SW480 (cell line): Measurements from ENCODE around the gene FKBP6.
"Not testable (repeated sequence)": the region's sequence is repeated elsewhere in the genome, so short reads cannot be mapped to it uniquely, and the experiment has no call there.

ENCODE experiments used
- DNase-seq: peaks from one replicate; pipeline ENCODE4 v3.0.0-alpha.2; 2016; ENCODE audit warnings: low spot score

Gene FKBP6

DNA sequence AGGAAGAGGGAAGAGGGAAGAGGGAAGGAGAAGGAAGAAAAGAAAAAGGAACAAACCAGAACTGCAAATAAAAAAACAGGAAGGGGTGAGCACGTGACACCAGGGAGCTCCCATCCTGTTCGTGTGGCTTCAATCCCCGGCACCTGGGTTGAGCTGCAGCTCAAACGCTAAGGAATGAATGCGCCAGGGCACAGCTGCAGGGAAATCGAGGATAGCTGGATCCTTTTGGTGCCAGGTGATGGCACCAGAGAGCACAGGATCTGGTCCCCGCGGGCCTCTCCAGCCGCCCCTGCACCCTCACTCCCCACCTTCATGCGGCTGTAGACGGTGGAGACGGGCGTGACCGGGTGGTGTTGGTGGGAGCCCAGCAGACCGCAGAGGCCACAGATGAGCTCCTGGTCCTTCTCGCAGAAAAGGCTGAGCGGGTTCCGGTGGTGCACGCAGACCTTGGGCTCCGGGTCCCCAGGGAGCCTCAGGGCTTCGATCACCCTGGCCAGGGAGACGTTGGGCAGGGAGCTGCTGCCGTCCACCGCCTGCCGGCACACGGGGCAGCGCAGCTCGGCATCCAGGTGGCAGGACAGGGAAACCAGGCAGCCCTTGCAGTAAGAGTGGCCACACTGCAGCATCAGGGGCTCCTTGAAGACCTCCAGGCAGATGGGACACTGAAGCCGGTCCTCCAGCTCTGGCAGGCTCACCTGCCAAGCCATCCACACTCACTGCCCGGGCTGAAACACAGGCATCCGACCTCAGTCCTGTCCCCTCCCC, 3.7 kb upstream of the FKBP6 start:
- DNase-seq = peak; percentile 83

DNA sequence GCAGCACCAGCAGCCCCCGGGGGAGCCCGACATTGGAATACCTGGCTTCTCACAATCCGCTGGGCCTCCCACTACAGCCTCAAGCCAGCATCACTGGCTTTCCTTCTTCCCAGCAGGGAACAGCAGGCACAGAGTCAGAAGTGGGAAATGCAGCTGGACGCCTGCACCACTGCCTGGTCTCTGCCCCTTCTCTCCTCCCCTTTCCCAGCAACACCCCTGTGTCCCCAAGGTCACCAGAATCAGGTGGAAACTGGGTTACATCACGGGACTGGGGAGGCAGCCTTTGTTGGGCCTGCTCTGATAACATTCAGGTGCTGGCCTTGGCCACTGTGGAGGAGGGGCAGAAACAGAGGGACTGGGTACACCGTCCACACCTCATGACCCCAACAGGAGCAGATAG, 2.5 kb upstream of the FKBP6 start:
- DNase-seq = not testable (repeated sequence)

DNA sequence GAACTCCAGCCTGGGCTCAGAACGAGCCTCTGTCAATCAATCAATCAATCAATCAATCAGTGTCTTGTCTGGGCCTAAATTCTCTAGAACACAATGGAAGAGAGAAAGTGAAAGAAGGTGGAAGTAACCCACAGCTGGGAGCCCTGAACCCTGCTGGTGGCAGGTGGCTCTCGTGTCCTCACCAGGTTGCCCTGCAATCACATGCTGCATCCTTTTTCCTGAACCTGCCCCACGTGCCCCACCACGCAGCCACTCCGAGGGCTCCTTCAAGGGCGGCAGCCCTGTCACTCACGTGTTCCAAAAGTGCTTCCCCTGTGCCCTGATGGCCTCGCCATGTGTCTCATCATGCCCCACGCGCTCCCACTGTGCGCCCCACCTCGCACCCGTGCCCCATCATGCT, 512 bp upstream of the FKBP6 start:
- DNase-seq = not testable (repeated sequence)

DNA sequence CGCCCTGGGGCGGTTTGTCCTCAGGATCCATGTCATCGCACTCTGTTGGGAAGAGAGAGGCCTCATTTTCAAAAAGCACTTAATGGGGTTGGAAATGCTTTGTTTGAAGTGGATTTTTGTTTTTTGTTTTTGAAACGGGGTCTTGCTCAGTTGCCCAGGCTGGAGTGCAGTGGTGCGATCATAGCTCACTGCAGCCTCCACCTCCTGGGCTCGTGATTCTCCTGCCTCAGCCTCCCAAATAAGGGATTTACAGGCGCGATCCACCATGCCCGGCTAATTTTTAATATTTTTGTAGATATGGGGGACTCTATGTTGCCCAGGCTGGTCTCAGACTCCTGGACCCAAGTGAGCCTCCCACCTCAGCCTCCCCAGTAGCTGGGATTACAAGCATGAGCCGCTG, 735 bp downstream of the FKBP6 start:
- no peak for DNase-seq

DNA sequence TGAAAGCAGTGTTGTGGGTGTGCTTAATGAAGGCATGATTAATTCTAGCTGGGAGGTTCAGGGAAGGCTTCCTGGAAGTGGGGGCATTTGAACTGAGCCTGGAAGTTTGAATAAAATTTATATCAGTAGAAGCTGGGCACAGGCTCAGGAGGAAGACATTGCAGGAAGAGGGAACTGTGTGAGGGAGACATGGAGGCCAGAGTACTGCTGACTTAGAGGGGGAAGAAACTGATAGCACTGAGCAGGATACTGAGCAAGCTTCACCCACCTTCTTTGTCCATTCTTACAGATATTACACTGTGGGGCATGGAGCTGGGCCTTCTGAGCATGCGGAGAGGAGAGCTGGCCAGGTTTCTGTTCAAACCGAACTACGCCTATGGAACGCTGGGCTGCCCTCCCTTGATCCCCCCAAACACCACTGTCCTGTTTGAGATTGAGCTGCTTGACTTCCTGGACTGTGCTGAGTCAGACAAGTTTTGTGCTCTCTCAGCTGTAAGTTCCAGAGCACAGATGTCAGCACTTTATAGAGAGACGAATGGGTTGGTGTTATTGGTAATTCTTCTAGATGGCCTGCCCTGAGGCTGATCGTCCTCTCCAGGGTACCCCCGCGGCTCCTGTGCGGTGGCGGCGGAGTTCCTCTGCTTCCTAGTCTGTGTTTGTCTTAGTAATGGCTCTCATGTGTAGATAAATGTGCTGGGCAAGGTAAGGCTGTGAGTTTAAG, 2.1 kb downstream of the FKBP6 start:
- no peak for DNase-seq

DNA sequence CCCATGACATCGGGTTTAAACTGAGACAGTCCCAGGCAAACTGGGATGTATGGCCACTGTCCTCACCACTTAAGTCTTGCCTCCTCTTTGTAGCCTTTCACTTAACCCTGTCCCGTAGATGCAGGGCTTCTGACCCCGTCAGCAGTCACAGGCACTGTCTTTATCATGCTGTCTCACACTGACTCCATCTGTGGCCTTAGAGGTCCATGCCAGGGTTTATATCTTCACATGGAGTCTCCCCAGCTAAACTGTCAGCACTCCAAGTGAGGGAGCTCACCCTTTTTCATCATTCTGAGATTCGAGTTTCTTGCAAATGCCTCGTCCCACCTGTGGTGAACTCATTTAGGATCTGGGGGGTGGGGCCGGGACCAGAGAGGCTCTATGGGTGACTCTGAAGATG, 2.8 kb downstream of the FKBP6 start:
- no peak for DNase-seq

DNA sequence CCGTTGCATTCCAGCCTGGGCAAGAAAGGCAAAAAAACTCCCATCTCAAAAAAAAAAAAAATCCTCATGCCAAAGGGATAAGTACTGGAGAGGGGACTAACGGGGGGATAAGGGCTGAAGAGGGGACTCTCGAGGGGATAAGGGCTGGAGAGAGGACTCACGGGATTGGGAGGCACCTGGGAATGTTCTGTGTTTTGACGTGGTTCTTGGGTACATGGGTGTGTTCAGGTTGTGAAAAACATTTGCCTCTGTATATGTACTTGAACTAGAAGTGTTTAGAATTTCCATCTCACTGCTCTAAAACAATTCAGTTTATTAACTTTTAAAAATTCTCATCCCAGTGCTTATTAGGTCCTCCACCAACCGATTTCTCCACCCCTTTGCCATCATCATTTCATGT, 4.5 kb downstream of the FKBP6 start:
- no peak for DNase-seq

DNA sequence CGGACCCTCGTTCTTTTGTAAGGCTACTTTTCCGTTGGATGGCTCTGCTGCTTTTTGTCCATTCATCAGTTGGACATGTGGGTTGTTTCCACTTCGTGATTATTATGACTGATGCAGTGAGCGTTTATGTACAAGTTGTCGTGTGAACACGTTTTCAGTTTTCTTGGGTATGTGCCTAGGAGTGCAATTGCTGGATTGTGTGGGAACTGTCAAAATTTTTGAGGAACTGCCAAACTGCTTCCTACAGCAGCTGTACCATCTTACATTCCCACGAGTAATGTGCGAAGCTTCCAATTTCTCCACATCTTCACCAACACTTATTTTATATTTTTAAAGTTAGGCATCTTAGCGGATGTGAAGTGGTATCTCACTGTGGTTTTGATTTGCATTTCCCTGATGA, 10.4 kb downstream of the FKBP6 start:
- DNase-seq = no peak

DNA sequence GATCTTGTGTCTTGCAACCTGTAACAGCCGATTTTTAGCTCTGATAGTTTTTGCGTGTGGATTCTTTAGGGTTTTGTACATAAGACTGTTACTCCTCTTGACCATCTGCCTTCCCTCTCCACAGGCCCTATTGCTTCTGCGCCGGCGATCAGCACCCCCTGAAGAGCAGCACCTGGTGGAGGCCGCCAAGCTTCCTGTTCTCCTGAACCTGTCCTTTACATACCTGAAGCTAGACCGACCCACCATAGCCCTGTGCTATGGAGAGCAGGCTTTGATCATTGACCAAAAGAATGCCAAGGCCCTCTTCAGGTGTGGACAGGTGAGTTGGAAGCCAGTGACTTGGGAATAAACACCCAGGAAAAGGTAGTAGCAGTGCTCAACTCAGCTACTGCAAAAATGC, 12.6 kb downstream of the FKBP6 start:
- no peak for DNase-seq

DNA sequence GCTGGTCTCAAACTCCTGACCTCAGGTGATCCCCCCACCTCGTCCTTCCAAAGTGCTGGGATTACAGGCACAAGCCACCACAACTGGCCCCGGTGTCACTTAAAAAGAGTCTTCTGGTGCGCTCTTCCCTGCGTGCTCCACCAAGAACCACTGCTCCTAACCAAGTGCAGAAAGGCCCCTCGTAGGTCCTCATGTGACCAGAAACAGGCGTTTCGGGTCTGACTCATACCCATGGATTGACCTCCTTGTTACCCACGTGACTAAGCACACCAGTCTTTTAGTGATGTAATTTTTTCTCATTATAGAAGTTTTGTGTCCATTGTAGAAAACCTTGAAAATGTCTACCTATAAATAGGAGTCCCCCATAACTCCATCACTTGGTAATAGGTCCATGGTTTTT, 13.9 kb downstream of the FKBP6 start:
- peak; percentile 64 for DNase-seq

DNA sequence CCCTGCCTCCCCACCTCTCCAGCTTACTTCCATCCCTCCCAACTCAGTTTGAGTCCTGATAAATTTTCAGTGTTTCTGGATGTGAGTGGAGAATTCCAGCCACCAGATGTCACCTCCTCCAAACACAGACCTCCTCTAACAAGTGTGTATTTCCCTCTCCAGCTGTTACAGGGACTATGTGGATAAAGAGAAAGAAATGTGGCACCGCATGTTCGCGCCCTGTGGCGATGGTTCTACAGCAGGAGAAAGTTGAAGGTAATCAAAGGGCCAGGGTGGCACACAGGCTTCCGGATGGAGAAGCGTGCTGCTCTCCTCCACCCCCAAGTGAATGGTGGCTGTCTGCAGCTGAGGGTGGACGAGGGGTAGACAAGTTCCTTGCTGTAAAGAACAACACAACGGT, 14.7 kb downstream of the FKBP6 start:
- peak; percentile 79 for DNase-seq

DNA sequence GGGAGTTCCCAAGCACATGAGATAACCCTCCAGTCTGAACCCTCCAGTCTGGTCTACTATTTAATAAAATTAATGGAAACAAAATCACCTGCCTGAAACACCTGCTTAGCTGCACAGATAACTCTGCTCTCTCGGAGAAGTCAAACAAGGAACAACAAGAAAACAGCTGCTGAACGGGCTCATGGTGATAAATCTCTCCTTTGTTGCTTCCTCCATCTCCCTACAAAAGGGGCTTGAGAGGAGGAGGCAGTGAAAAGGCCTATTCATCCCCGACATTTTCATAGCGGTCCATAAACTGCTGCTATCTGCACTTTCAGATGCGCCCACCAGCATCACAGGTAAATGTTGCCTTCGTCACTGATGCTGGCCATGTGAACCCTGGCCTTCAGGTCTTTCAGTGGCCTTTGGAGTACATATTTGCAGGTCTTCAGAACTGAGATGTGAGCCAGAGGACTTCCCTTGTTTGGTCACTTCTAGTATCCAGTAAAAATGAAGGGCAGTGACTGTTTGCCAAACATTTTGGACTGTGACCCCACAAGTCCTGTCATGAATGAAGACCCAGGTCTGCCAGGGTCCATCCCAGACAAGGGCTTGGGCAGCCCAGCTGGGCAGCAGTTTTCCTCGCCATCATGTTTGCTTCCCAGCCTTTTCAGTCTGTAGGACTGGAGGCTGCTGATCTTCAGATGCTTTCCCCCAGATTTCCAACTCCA, 15.9 kb downstream of the FKBP6 start:
- DNase-seq = no peak

DNA sequence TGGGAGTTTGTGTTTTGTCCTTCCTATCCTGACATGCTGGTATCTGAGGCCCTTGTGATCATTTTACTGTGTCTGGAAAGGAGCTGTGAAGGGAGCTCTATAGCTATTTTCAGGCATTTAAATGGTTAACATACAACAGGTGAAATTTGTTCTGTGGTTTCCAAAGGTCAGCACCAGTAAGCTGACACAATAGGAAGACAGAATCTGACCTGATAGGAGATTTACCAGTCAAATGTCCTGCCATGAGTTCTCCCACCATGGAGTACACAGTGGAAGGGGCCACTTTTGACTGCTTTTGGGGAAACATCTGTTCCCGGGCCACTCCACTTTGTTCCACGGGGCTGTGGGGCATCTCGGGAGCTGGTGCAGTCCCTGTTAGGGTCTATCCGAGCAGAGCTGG, 17.6 kb downstream of the FKBP6 start:
- peak; percentile 41 for DNase-seq

DNA sequence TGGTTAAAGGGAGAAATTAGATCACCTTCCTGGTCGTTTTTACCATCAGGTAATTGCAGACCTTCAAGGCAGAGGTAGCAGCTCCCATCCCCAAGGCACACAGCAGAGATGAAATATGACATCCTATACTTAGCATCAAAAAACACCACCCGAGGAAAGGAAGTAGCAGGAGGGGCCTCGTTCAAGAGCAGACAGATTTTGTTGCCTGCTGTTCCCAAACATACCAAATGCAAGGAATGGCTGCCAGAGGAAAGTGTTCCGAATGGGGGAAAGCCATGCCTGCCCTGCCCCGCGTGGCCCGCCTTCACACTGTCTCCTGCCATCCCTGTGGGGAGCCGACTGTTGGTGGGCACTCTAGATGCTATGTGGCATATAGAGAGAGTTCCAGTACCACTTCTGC, 18.0 kb downstream of the FKBP6 start:
- DNase-seq = no peak

DNA sequence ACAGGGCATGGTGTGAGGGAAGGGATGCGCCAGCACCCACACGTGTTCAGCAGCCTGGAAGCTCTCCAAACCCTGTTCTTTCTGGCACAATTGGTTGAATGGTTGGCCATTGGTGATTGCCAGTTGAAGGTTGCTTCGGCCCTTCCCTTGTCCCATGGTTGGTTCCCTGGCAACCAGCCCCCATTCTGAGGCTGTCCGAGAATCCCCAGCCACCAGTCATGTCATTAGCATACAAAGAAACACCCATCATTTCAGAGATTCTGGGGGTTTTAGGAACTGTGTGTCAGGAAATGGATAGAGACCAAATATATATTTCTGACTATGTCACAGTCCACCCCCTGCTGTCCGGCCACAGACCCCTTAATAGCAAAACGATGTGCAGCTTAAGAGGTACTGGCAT, 21.8 kb downstream of the FKBP6 start:
- DNase-seq = no peak

DNA sequence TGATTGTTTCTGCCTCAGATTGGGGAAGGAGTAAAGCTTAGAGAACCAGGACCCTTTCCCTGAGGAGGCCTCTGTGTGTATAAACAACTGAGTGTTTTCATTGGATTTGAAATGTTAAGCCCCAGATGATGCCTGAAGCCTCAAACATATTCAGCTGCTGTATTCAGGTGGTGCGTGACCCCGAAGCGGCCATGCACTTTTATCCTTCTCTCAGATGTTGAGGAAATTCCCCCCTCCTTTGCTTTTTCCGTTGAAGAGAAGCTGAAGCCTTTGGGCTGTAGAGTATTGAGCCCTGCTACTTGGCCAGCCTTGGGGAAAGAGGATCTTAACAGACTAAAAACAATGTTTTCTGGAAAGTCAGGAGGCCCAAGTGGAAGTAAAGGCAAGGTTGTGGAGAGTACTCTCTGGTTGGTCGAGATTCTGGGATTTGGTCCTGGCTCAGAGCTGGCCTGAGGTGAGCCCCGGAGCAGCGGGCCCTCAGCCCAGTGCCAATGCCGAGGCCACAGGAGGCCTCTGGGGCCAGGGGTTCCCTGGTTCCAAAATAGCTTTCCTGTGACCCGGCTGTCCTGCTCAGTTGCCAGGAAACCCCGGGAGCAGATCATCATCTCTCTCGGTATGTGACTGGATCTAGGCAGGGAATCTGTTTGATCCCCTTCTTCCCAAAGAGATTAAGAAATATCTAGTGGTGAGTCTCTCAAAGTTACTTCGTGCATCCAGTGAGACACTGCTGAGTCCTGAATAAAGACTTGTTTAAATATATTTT, 22.5 kb downstream of the FKBP6 start:
- no peak for DNase-seq

DNA sequence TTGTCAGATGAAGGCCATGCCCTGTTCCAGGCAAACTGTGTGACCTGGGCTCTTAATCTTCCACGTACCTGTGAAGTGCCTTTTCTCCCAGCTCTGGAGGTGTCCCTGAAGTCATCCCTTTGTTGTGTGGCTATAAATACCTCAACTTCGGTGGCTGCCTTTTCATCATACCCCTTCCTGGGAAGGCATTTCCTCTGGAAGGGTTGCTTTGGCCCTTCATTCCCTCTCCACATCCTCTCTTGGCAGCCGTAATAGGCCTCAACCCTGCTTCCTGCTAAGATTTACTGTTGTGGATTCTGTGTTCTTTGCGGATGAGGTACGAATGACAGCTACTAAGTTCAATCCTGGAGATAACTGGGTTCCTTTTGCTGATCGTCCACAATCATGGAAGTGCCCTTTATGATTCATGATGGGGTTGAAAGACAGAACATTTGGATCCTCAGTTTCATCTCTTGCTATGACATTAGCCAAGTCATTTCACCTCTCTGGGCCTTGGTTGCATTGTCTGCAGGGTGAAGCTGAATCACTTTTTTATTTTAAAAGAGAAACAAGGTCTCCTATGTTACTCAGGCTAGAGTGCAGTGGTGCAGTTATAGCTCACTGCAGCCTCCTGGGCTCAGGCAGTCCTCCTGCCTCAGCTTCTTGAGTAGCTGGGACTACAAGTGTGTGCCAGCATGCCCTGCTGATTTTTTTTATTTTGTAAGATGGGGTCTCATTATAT, 23.6 kb downstream of the FKBP6 start:
- DNase-seq = peak; percentile 73

DNA sequence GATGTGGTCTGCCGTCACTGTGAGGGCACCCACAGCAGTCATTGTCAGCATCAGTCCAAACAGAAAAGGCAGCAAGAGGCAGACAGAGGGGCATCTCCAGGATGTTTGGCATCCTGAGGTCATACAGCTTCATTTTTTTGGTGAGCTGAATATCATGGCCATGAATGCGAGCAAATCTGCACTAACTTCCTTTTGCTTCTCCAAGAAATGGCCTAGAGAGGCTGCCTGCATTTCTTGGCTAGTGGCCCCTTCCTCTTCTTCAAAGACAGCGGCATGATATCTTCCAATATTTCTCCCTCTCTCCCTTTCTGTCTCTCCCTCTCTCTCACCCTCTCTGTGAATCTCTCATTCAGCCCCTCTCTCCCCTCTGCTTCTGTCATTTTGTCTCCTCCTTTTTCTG, 24.8 kb downstream of the FKBP6 start:
- no peak for DNase-seq

DNA sequence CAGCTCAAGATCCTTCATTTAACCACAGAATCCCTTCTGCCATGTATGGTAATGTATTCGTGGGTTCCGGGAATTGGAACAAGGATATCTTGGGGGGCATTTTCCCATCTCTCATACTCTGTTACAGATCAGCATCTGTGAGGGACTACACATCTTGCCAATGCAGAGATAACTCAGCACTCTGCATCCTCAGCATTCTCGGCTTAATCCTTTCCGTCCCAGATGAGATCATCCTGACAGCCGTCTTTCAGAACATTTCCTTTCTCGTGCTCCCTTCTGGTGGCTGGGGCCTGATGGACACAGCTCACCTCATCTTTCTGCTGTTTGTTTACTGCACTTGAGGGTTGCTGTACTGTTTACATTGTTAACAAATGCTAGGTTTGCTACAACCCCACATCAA, 25.3 kb downstream of the FKBP6 start:
- no peak for DNase-seq

DNA sequence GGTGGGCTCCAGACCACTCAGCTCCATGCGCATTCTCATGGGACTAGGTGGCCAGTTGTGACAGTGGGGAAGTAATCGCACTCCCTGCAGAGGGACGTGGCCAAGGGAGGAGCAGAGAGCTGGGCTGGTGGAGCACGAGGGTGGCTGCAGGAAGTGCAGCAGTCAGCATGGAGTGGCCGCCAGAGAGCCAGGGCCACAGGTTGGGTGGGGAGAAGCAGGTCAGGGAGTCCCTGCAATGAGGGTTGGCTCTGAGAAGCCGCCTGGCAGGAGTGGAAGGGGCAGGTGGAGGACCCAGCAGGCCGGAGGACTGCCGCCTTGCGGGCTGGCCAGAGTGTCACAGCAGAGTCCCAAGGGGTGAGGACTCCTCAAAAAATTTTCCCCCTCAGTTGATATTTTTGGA, 26.2 kb downstream of the FKBP6 start:
- no peak for DNase-seq

DNA sequence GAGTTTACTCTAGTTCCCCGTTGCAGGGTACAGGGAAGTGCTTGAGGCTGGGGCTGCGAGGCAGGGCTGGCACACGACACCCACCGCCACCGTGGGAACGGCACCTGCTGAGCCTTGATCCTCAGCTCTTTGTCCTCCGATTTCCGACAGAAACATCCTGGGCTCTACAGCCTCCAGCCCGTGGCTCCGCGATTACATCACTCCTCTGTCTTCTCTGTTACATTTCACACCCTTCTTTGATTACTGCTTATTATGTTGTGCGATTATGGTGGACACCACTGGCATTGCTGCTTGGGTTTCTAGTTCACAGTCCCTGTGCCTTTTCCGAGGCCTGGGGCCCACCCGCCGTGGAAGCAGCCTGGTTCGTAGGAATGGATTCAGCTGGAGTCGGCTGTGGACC, 26.9 kb downstream of the FKBP6 start:
- DNase-seq = no peak

DNA sequence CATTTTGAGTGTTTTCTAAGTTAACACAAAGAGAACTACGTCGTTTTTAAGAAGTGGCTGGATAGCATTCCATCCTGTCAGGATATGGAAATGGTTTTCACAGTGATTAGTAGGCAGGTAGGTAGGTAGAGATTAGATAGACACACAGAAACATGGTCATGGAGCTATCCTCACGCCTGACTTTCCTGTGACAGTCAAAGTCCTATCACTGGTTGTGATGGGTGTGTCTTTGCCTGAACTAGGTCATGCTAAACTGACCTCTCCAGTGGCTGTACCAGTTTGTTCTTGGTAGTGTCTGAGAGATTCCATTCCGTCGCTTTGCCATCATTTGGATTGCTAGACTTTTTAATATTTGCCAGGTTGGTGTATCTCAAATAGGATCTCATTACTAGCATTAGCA, 28.2 kb downstream of the FKBP6 start:
- no peak for DNase-seq
